NCI-H526 (cell line): ENCODE results near the gene EXOC6.
A peak's percentile ranks its signal among the peaks of the same experiment; 100 is the strongest.

Experiments used
- DNase-seq, 2 experiments: peaks; one replicate each; lab custom pipeline; 2025; lab: John Stamatoyannopoulos, UW

The EXOC6 gene

GRCh38 chr10:92848441-92849233 is at the start of gene EXOC6:
Gene EXOC6, plus strand, starts transcription at chr10:92848520. Its CDS starts 14 bp downstream, at chr10:92848534.
- peak; percentile 41 to 88 for DNase-seq

GRCh38 chr10:92799568-92799967 is 48.8 kb upstream of the EXOC6 start:
- DNase-seq, result no peak

- no peak for DNase-seq
These were observed 48.1 kb upstream of the EXOC6 start for GRCh38 chr10:92800134-92800733.

GRCh38 chr10:92801978-92802872 is 46.1 kb upstream of the EXOC6 start:
- no peak for DNase-seq

GRCh38 chr10:92809840-92810239 is 38.5 kb upstream of the EXOC6 start:
- no peak for DNase-seq

GRCh38 chr10:92810934-92811532 is 37.3 kb upstream of the EXOC6 start:
- DNase-seq, result no peak

- DNase-seq, result no peak
These were observed 36.3 kb upstream of the EXOC6 start for GRCh38 chr10:92811986-92812385.

- no peak for DNase-seq
These were observed 34.3 kb upstream of the EXOC6 start for GRCh38 chr10:92813979-92814378.

GRCh38 chr10:92814790-92815189 is 33.5 kb upstream of the EXOC6 start:
- DNase-seq, result no peak

GRCh38 chr10:92816091-92816531 is 32.2 kb upstream of the EXOC6 start:
- no peak for DNase-seq

- DNase-seq, result peak in 1 of 2 experiments; percentile 8
These were observed 26.2 kb upstream of the EXOC6 start for GRCh38 chr10:92822060-92822634.

GRCh38 chr10:92822964-92823363 is 25.4 kb upstream of the EXOC6 start:
- DNase-seq, result peak in 1 of 2 experiments; percentile 26

GRCh38 chr10:92826061-92826460 is 22.3 kb upstream of the EXOC6 start:
- no peak for DNase-seq

GRCh38 chr10:92826504-92826903 is 21.8 kb upstream of the EXOC6 start:
- no peak for DNase-seq

GRCh38 chr10:92829042-92829785 is 19.1 kb upstream of the EXOC6 start:
- peak in 1 of 2 experiments; percentile 4 for DNase-seq

GRCh38 chr10:92829786-92830377 is 18.4 kb upstream of the EXOC6 start:
- DNase-seq, result no peak

- no peak for DNase-seq
These were observed 17.6 kb upstream of the EXOC6 start for GRCh38 chr10:92830478-92831389.

- no peak for DNase-seq
These were observed 16.2 kb upstream of the EXOC6 start for GRCh38 chr10:92832121-92832520.

GRCh38 chr10:92832998-92833650 is 15.2 kb upstream of the EXOC6 start:
- DNase-seq, result no peak
